GM18873 (cell line): ENCODE data around the gene PIEZO1.
"Not testable (repeated sequence)": the region's sequence is repeated elsewhere in the genome, so short reads cannot be mapped to it uniquely, and the experiment has no call there.

Experiments
- ATAC-seq: cut with Tn5 transposase; IDR thresholded peaks from one replicate; pipeline ENCODE4 v1.9.1; 2021; ENCODE audit warnings: mild to moderate bottlenecking, moderate library complexity, moderate number of reproducible peaks; ENCODE audit not compliant: unreplicated experiment, low FRiP score

The PIEZO1 gene

GRCh38 chr16:88785106-88785924 is at the start of gene PIEZO1:
Gene PIEZO1, minus strand, starts transcription at chr16:88785220. Its CDS starts 256 bp downstream, at chr16:88784964.
- ATAC-seq = no peak

- no peak for ATAC-seq
These were observed 49.6 kb upstream of the PIEZO1 start for GRCh38 chr16:88834670-88835069.

- no peak for ATAC-seq
These were observed 48.1 kb upstream of the PIEZO1 start for GRCh38 chr16:88833086-88833485.

GRCh38 chr16:88831838-88832237 is 46.8 kb upstream of the PIEZO1 start:
- no peak for ATAC-seq

- ATAC-seq = no peak
These were observed 45.8 kb upstream of the PIEZO1 start for GRCh38 chr16:88830783-88831182.

- no peak for ATAC-seq
These were observed 45.2 kb upstream of the PIEZO1 start for GRCh38 chr16:88830258-88830657.

GRCh38 chr16:88828711-88829110 is 43.7 kb upstream of the PIEZO1 start:
- ATAC-seq = no peak

- no peak for ATAC-seq
These were observed 42.7 kb upstream of the PIEZO1 start for GRCh38 chr16:88827727-88828126.

GRCh38 chr16:88826070-88826840 is 41.2 kb upstream of the PIEZO1 start:
- ATAC-seq = no peak

GRCh38 chr16:88825146-88825545 is 40.1 kb upstream of the PIEZO1 start:
- ATAC-seq = no peak

GRCh38 chr16:88824256-88825077 is 39.4 kb upstream of the PIEZO1 start:
- ATAC-seq = no peak

- not testable (repeated sequence) for ATAC-seq
These were observed 38.6 kb upstream of the PIEZO1 start for GRCh38 chr16:88823646-88824045.

GRCh38 chr16:88822281-88823040 is 37.4 kb upstream of the PIEZO1 start:
- ATAC-seq = no peak

GRCh38 chr16:88821168-88821850 is 36.3 kb upstream of the PIEZO1 start:
- ATAC-seq = no peak

- no peak for ATAC-seq
These were observed 35.5 kb upstream of the PIEZO1 start for GRCh38 chr16:88820385-88821025.

GRCh38 chr16:88819126-88819525 is 34.1 kb upstream of the PIEZO1 start:
- ATAC-seq = no peak

- ATAC-seq = no peak
These were observed 33.5 kb upstream of the PIEZO1 start for GRCh38 chr16:88818575-88818874.

- ATAC-seq = no peak
These were observed 33.0 kb upstream of the PIEZO1 start for GRCh38 chr16:88817785-88818574.
